Hepatocyte (in vitro differentiated cells): ENCODE data around the gene TPRX1. TPM values are rescaled to one million over a fixed set of nuclear protein-coding genes. Genes with fewer than 3 reads are reported as not detected.

ENCODE experiments used
- DNase-seq: peaks from one replicate; pipeline ENCODE4 v3.0.0-alpha.2; 2016; ENCODE audit warnings: low spot score
- H2AFZ ChIP-seq: fragments of 200-600 bp; sonication (generic); 2 replicates; pipeline ENCODE4 v1.6.0; 2016; ENCODE audit warnings: antibody characterized with exemption, mild to moderate bottlenecking
- H3K27ac ChIP-seq: fragments of 200-600 bp; sonication (generic); 2 replicates; pipeline ENCODE4 v1.5.1; 2016; ENCODE audit warnings: mild to moderate bottlenecking
- H3K27me3 ChIP-seq: fragments of 200-600 bp; sonication (generic); 2 replicates; pipeline ENCODE4 v1.6.1; 2016
- H3K36me3 ChIP-seq: fragments of 200-600 bp; sonication (generic); replicated peaks from 2 replicates; pipeline ENCODE4 v1.5.1; 2016; ENCODE audit warnings: low read depth; ENCODE audit not compliant: insufficient read depth
- H3K4me1 ChIP-seq: fragments of 200-600 bp; sonication (generic); 2 replicates; pipeline ENCODE4 v1.5.1; 2016; ENCODE audit warnings: mild to moderate bottlenecking, moderate library complexity; ENCODE audit not compliant: insufficient read depth
- H3K4me2 ChIP-seq: fragments of 200-600 bp; sonication (generic); 2 replicates; pipeline ENCODE4 v1.6.0; 2016
- H3K4me3 ChIP-seq: fragments of 200-600 bp; sonication (generic); 2 replicates; pipeline ENCODE4 v1.5.1; 2016; ENCODE audit warnings: mild to moderate bottlenecking
- H3K79me2 ChIP-seq: fragments of 200-600 bp; sonication (generic); 2 replicates; pipeline ENCODE4 v1.6.0; 2017; ENCODE audit warnings: mild to moderate bottlenecking
- H3K9me2 ChIP-seq: fragments of 200-600 bp; sonication (generic); replicated peaks from 2 replicates; pipeline ENCODE4 v1.6.0; 2017; ENCODE audit warnings: mild to moderate bottlenecking; ENCODE audit not compliant: insufficient read depth
- H3K9me3 ChIP-seq: fragments of 200-600 bp; sonication (generic); 2 replicates; pipeline ENCODE4 v1.5.1; 2016; ENCODE audit warnings: low read depth, mild to moderate bottlenecking
- H4K20me1 ChIP-seq: fragments of 200-600 bp; sonication (generic); 2 replicates; pipeline ENCODE4 v1.6.0; 2016; ENCODE audit warnings: mild to moderate bottlenecking; ENCODE audit not compliant: insufficient read depth, poor library complexity, severe bottlenecking
- EZH2 ChIP-seq: fragments of 200-600 bp; sonication (generic); IDR thresholded peaks from 2 replicates; pipeline ENCODE4 v1.6.1; 2016; ENCODE audit warnings: antibody characterized with exemption, mild to moderate bottlenecking, borderline replicate concordance
- EZH2phosphoT487 ChIP-seq: fragments of 200-600 bp; sonication (generic); IDR thresholded peaks from one replicate; pipeline ENCODE4 v1.6.1; 2018; ENCODE audit warnings: antibody characterized with exemption, mild to moderate bottlenecking, low read depth, moderate library complexity; ENCODE audit not compliant: unreplicated experiment, severe bottlenecking
- WGBS: methylation state at CpG from one replicate; pipeline ENCODE4 v1.1.6; 2016; ENCODE audit warnings: low lambda C conversion rate; ENCODE audit errors: missing lambda C conversion rate; 5-methylcytosine and 5-hydroxymethylcytosine counted together
- polyA plus RNA-seq: library from polyadenylated mRNA; unstranded; fragments of >200 nt; fragmentation: Nextera tagmentation; extraction: Ambion mirVana; gene quantifications from 2 replicates; pipeline ENCODE4 v1.2.1, GENCODE V29; 2016
- total RNA-seq: library from RNA; depleted of rRNA; stranded (reverse); fragments of >200 nt; gene quantifications from 2 replicates; pipeline ENCODE4 v1.2.3, GENCODE V29; 2014
- TF ChIP-seq, protein P1 (sequence below): fragments of 200-600 bp; sonication (generic); IDR thresholded peaks from 2 replicates; pipeline ENCODE4 v1.5.1; 2016; ENCODE audit warnings: antibody characterized with exemption, mild to moderate bottlenecking; ENCODE audit not compliant: poor library complexity

Gene TPRX1
- total and polyA plus RNA-seq, 2 experiments from 2014 or later = not detected

DNA sequence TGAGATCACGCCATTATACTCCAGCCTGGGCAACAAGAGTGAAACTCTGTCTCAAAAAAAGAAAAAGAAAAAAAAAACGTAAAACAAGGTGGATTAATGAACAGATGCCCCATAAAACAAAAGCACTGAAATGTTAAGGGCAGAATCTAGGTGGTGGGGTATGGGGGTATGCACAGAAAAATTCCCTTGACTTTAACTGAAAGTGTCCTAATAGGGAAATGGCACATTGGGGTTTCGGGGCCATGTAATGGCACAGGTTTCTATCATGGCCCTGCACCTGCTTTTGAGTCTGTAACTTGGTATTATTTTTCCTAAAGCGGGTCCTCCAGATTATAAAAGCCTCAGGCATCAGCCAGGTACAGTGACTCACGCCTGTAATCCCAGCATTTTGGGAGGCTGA is 42.8 kb downstream of the TPRX1 start:
- Histone ChIP-seq H3K9me2 (no peaks in the 10 kb centered on the region), H3K36me3 (peaks cover 3% of the 10 kb centered on the region), H3K79me2 (no peaks in the 10 kb centered on the region), H3K4me3 (no peak overlapping the region), H3K4me2 (no peak overlapping the region), H2AFZ (no peak overlapping the region), H3K9me3 (no peaks in the 10 kb centered on the region), H3K4me1 (peaks cover 5% of the 10 kb centered on the region), H3K27ac (no peak overlapping the region), H4K20me1 (no peaks in the 10 kb centered on the region), H3K27me3 (no peaks in the 10 kb centered on the region)
- WGBS = 84% methylated on average over 5 of the region's 5 CpGs
- no peak for DNase-seq
- no peak for TF ChIP-seq EZH2phosphoT487
- TF ChIP-seq EZH2 = no peak
- TF ChIP-seq, protein P1, sequence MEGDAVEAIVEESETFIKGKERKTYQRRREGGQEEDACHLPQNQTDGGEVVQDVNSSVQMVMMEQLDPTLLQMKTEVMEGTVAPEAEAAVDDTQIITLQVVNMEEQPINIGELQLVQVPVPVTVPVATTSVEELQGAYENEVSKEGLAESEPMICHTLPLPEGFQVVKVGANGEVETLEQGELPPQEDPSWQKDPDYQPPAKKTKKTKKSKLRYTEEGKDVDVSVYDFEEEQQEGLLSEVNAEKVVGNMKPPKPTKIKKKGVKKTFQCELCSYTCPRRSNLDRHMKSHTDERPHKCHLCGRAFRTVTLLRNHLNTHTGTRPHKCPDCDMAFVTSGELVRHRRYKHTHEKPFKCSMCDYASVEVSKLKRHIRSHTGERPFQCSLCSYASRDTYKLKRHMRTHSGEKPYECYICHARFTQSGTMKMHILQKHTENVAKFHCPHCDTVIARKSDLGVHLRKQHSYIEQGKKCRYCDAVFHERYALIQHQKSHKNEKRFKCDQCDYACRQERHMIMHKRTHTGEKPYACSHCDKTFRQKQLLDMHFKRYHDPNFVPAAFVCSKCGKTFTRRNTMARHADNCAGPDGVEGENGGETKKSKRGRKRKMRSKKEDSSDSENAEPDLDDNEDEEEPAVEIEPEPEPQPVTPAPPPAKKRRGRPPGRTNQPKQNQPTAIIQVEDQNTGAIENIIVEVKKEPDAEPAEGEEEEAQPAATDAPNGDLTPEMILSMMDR = no peak

DNA sequence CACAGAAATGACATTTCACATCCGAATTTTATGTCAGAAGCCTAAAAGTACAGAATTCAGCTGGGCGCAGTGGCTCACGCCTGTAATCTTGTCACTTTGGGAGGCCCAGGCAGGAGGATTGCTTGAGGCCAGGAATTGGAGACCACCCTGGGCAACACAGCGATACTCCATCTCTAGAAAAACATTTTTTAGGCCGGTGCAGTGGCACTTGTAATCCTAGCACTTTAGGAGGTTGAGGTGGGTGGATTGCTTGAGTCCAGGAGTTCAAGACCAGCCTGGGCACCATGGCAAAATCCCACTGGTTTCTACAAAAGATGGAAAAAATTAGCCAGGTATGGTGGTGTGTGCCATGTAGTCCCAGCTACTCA is 43.7 kb downstream of the TPRX1 start:
- no peak overlapping the region for H3K27ac ChIP-seq
- no peak for DNase-seq
- peaks cover 3% of the 10 kb centered on the region for H3K36me3 ChIP-seq
- H3K79me2 ChIP-seq = no peaks in the 10 kb centered on the region
- H4K20me1 ChIP-seq = no peaks in the 10 kb centered on the region
- H3K27me3 ChIP-seq = no peaks in the 10 kb centered on the region
- H3K9me3 ChIP-seq = no peaks in the 10 kb centered on the region
- no peak overlapping the region for H3K4me3 ChIP-seq
- no peak overlapping the region for H3K4me2 ChIP-seq
- H3K9me2 ChIP-seq = no peaks in the 10 kb centered on the region
- no peak overlapping the region for H2AFZ ChIP-seq
- TF ChIP-seq EZH2phosphoT487 (no peak), EZH2 (no peak)
- TF ChIP-seq, protein P1 = no peak
- WGBS = 93% methylated on average over 5 of the region's 5 CpGs
- peaks cover 5% of the 10 kb centered on the region for H3K4me1 ChIP-seq

DNA sequence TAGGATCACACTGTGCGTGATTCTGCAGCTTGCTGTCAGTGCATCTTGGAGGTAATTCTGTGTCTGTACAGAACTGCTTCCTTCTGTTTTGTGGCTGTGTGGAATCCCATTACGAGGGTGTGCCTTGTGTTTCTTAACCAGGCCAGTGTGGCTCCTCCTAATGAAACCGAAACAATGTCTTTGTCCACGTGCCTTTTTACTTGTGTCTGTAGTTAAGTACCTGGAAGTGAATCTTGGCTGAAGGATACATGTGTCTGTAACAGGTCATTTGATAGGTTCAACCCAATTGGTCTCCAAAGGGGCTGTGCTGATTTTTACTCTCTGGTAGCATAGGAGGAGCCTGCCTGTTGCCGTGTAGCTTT is 45.9 kb downstream of the TPRX1 start:
- Histone ChIP-seq H3K27ac (no peak overlapping the region), H3K9me3 (no peaks in the 10 kb centered on the region), H2AFZ (no peak overlapping the region), H3K9me2 (no peaks in the 10 kb centered on the region), H3K79me2 (no peaks in the 10 kb centered on the region), H3K27me3 (no peaks in the 10 kb centered on the region), H4K20me1 (no peaks in the 10 kb centered on the region), H3K4me1 (peaks cover 5% of the 10 kb centered on the region), H3K4me2 (no peak overlapping the region), H3K4me3 (no peak overlapping the region), H3K36me3 (peaks cover 3% of the 10 kb centered on the region)
- DNase-seq = no peak
- 98% methylated on average over 5 of the region's 5 CpGs for WGBS
- TF ChIP-seq EZH2 = no peak
- TF ChIP-seq EZH2phosphoT487 = no peak
- TF ChIP-seq, protein P1 = no peak
